LNCAP (cell line): ENCODE data around the gene SMARCC1.

ENCODE experiments used
- TF ChIP-seq, protein P1 (sequence below): fragments of 450-650 bp; IDR thresholded peaks from 2 replicates; pipeline ENCODE4 v1.5.1; 2017; ENCODE audit warnings: mild to moderate bottlenecking

Gene SMARCC1

DNA sequence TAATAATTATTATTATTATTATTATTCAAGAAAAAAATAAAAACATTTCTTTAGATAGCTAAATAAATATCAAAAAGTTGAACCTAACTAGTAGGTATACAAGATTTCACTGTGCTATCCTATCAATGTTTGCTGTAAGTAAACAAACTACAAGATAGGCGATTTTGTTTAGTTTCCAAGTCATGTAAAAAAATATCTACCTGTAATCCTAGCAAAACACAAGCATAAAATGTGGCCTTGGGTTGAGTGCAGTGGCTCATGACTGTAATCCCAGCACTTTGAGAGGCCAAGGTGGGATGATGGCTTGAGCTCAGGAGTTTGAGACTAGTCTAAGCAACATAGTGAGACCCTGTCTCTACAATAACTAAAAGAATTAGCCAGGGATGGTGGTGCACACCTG lies 131.4 kb downstream of the SMARCC1 start:
- TF ChIP-seq, protein P1, sequence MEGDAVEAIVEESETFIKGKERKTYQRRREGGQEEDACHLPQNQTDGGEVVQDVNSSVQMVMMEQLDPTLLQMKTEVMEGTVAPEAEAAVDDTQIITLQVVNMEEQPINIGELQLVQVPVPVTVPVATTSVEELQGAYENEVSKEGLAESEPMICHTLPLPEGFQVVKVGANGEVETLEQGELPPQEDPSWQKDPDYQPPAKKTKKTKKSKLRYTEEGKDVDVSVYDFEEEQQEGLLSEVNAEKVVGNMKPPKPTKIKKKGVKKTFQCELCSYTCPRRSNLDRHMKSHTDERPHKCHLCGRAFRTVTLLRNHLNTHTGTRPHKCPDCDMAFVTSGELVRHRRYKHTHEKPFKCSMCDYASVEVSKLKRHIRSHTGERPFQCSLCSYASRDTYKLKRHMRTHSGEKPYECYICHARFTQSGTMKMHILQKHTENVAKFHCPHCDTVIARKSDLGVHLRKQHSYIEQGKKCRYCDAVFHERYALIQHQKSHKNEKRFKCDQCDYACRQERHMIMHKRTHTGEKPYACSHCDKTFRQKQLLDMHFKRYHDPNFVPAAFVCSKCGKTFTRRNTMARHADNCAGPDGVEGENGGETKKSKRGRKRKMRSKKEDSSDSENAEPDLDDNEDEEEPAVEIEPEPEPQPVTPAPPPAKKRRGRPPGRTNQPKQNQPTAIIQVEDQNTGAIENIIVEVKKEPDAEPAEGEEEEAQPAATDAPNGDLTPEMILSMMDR: no peak

DNA sequence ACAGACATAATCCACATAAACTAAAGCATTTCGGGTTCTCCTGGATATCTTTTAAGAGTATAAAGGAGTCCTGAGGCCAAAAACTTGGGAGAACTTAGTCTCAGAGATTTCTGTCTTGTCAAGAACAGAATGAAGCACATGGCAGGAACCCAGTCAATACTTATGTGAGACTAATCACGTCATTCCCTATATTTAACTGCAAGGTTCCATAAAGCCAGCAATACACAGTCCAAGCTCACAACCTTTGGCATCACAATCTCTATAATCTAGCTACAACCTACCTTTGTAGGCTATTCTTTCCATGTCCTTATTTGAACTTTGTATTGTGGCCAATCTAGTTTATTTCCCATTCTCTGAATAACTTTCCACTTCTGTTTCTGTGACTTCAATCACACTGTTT lies 134.1 kb downstream of the SMARCC1 start:
- TF ChIP-seq, protein P1: no peak

DNA sequence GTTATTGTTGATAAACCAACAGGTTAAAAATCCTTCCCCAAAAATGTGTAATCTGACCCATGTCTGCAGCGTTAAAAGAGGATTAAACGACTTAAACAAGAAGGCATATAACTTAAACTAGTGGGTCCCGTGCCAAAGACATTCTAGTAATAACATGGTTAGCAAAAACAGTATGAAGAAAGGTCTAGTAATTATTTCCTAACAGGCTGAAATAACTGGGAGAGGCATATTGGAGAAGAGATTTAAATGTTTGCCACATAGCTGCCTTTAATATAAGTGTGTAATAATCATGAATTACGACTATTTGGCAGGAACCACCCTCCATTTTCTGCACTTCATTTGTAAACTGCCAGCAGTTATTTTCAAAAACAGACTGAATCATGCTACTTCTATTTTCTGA lies 135.3 kb downstream of the SMARCC1 start:
- TF ChIP-seq, protein P1: no peak

DNA sequence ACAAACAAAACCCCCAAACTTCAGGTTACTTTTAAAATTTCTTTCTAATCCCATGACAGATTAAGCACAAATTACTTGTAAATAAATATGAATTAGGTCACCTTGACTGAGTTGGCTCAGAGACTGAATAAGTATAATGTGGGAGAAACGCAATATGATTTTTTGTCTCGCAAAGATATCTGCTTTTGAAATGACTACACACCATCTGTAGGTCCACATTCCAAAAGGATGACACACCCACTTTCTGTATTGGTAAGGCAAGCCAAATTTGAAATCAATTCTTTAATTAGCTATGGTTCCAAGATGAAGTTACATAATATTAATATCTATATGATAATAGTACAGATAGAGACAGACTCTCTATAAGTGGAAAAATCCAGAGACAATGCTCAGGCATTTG lies 136.1 kb downstream of the SMARCC1 start:
- TF ChIP-seq, protein P1: no peak

DNA sequence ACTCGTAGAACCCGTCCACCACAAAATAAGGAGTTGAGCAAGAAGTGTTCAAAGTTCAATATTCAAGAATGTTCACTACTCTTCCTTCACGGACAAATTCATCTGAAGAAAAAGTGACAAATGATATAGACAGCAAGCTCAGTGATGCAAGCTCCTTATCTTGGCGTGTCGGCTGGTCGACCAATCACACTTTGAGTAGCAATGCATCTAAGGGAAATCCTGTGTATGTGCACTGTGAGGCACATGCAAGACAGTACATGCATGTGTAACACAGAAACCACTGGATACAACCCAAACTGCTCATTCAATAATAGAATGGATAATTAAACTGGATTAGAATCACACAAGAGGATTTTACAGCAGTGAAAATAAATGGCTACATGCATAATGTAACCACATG lies 138.6 kb downstream of the SMARCC1 start:
- TF ChIP-seq, protein P1: no peak

DNA sequence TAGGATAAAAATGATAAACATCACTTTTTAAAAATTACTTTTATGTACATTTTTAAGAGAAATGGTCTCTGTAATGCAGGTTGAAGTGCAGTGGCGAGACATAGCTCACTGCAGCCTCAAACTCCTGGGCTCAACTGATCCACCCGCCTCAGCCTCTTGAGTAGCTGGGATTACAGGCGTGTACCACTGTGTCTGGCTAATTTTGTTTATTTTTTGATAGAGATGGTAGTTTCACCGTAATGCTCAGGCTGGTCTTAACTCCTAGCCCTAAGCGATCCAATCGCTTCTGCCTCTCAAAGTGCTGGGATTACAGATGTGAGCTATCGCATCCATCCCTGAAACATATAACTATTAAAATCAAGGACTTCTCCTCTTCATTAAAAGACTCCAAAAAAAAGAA lies 140.0 kb downstream of the SMARCC1 start:
- TF ChIP-seq, protein P1: no peak

DNA sequence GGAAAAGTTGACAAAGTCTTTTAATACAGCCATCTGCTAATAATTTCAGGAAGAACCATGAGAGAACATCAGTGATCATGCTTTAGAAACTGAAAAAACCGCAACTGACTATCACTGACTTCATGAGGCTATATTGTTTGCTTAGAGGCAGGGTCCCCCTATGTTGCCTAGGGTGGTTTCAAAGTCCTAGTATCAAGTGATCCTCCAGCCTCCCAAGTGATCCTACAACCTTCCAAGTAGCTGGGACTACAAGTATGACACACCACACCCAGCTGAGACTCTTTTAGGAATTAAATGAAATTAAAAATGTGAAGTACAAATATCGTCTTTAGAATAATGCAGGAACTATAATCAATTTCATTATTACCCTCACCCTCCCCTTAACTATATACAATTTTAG lies 144.8 kb downstream of the SMARCC1 start:
- TF ChIP-seq, protein P1: no peak

DNA sequence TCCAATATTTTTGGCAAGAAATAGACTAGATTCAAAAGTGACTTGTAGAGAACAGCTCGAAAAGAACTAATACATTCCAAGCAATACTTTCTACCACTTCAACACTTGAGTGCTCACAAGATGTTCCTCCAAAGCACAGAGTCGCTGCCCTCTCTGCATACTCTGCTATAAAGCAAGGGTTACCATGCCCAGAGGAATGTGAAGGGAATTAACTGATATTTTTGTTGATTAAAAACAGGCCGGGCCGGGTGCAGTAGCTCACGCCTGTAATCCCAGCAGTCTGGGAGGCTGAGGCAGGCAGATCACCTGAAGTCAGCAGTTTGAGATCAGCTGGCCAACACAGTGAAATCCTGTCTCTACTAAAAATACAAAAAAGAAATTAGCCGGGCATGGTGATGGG lies 145.5 kb downstream of the SMARCC1 start:
- TF ChIP-seq, protein P1: no peak
